Measurements from ENCODE around the gene LSM3. TPM values are rescaled to one million over a fixed set of nuclear protein-coding genes. Genes with fewer than 3 reads are reported as not detected.

LSM3 gene
- total RNA-seq, 1 experiment from 2014 or later, result 17.4 TPM

GRCh38 chr3:14141144-14141543 lies 37.5 kb upstream of the LSM3 start:
- POLR2A ChIA-PET, result no interaction called here
- H3K36me3 ChIP-seq (ENCODE audit: control insufficient read depth in 1 of 2, insufficient read depth in 2 of 2, low read length in 2 of 2), result peaks cover 0 to 9% of the 10 kb centered on the region in 2 experiments; a peak in 1 of 4 replicates

More at GRCh38 chr3:14141144-14141543, 37.5 kb upstream of the LSM3 start:
- Histone ChIP-seq H3K9me2 (ENCODE audit: insufficient read depth) (no peaks in the 10 kb centered on the region), H3K4me2 (ENCODE audit: low read length) (no peak overlapping the region), H3K27ac (ENCODE audit: low read depth, low read length) (no peak overlapping the region), H3K9me3 (ENCODE audit: control insufficient read depth in 1 of 2, insufficient read depth in 1 of 2, low read depth in 1 of 2, low read length in 2 of 2) (no peaks in the 10 kb centered on the region), H4K20me1 (ENCODE audit: insufficient read depth) (peaks cover 6% of the 10 kb centered on the region; the same call in 1 of the 2 replicates), H3K27me3 (ENCODE audit: insufficient read depth, low read length) (no peaks in the 10 kb centered on the region), H3K79me2 (ENCODE audit: insufficient read depth, low read length) (no peaks in the 10 kb centered on the region), H3K4me1 (ENCODE audit: control insufficient read depth in 1 of 2, insufficient read depth in 2 of 2, low read length in 2 of 2) (peaks cover 30 to 42% of the 10 kb centered on the region in 2 experiments), H3K9ac (ENCODE audit: low read length) (no peak overlapping the region), H3K4me3 (replicated peaks in 1 of 2; ENCODE audit: low read depth in 1 of 2, low read length in 2 of 2) (no peak overlapping the region), H2AFZ (ENCODE audit: low read depth, low read length, poor library complexity, severe bottlenecking) (no peak overlapping the region)
- intact Hi-C loops (cut with micrococcal nuclease), result no loop called here
- no peak for DNase-seq (ENCODE audit: low read depth, low spot score)
- CTCF ChIA-PET, result no interaction called here
- ATAC-seq, result no peak
- BruUV-seq (replicated peaks), result no TSS peak
- TF ChIP-seq YY1 (IDR thresholded peaks at IDR 0.05; ENCODE audit: extremely low read depth, insufficient replicate concordance, low read depth, low read length), result no peak
- no peak for TF ChIP-seq CTCF (IDR thresholded peaks at IDR 0.05 in 2 of 3, conservative IDR thresholded peaks at IDR 0.05 in 1 of 3; ENCODE audit: borderline replicate concordance in 1 of 3, insufficient read depth in 1 of 3, low read depth in 2 of 3, low read length in 2 of 3)
- TF ChIP-seq SIN3A (IDR thresholded peaks at IDR 0.05; ENCODE audit: low read depth), result no peak
- no peak for TF ChIP-seq CBX3 (IDR thresholded peaks at IDR 0.05; ENCODE audit: low read depth)
- TF ChIP-seq REST (IDR thresholded peaks at IDR 0.05; ENCODE audit: low read depth), result no peak
- TF ChIP-seq ELF1 (IDR thresholded peaks at IDR 0.05; ENCODE audit: borderline replicate concordance, low read depth), result no peak
- no peak for TF ChIP-seq EGR1 (IDR thresholded peaks at IDR 0.05; ENCODE audit: low read depth)
- no peak; the same call in 1 of the 2 replicates for TF ChIP-seq POLR2AphosphoS5 (IDR thresholded peaks at IDR 0.05; ENCODE audit: low read depth, low read length)
- TF ChIP-seq ZBTB33 (IDR thresholded peaks at IDR 0.05; ENCODE audit: extremely low read depth, insufficient replicate concordance, low read length), result no peak
- TF ChIP-seq FOSL1 (IDR thresholded peaks at IDR 0.05; ENCODE audit: low read depth), result no peak
- no peak for TF ChIP-seq POLR2A (IDR thresholded peaks at IDR 0.05; ENCODE audit: borderline replicate concordance, extremely low read depth, insufficient read depth, insufficient read length)
- RAD21 ChIA-PET (ENCODE audit: low non-redundant PET in 1 of 2, low total read pairs in 2 of 2, uncharacterized antibody in 2 of 2, unreplicated experiment in 2 of 2), result no interaction called here

Data from HCT116 (cell line).